MM.1S (cell line): ENCODE measurements around the gene HGD.

Experiments
- DNase-seq: peaks from one replicate; pipeline ENCODE4 v3.0.0-alpha.2; 2015
- H2AFZ ChIP-seq: fragments of 300-600 bp; sonication (generic); 2 replicates; pipeline ENCODE4 v1.6.0; 2016; ENCODE audit warnings: antibody characterized with exemption, low read length
- H3F3A ChIP-seq: fragments of 300-600 bp; sonication (generic); 2 replicates; pipeline ENCODE4 v1.6.1; 2016; ENCODE audit warnings: mild to moderate bottlenecking, antibody characterized with exemption, low read length, moderate library complexity, mixed read lengths; ENCODE audit not compliant: insufficient read depth
- H3K27ac ChIP-seq: fragments of 300-600 bp; sonication (generic); 2 replicates; pipeline ENCODE4 v1.5.1; 2016; ENCODE audit warnings: mild to moderate bottlenecking, low read length
- H3K27me3 ChIP-seq: fragments of 300-600 bp; sonication (generic); replicated peaks from 2 replicates; pipeline ENCODE4 v1.6.0; 2016; ENCODE audit warnings: low read length; ENCODE audit not compliant: insufficient read depth
- H3K36me3 ChIP-seq: fragments of 300-600 bp; sonication (generic); replicated peaks from 2 replicates; pipeline ENCODE4 v1.6.1; 2016; ENCODE audit warnings: mild to moderate bottlenecking, low read length, mixed read lengths; ENCODE audit not compliant: insufficient read depth
- H3K4me1 ChIP-seq: fragments of 300-600 bp; sonication (generic); 2 replicates; pipeline ENCODE4 v1.6.1; 2016; ENCODE audit warnings: low read length, mixed read lengths
- H3K4me2 ChIP-seq: fragments of 300-600 bp; sonication (generic); 2 replicates; pipeline ENCODE4 v1.6.0; 2016; ENCODE audit warnings: low read depth, low read length
- H3K4me3 ChIP-seq: fragments of 300-600 bp; sonication (generic); 2 replicates; pipeline ENCODE4 v1.5.1; 2016; ENCODE audit warnings: low read length, mixed read lengths
- H3K79me2 ChIP-seq: fragments of 300-600 bp; sonication (generic); 2 replicates; pipeline ENCODE4 v1.6.1; 2016; ENCODE audit warnings: mixed run types, low read length, mixed read lengths
- H3K9ac ChIP-seq: fragments of 300-600 bp; sonication (generic); 2 replicates; pipeline ENCODE4 v1.6.1; 2016; ENCODE audit warnings: low read length, mixed read lengths
- H3K9me2 ChIP-seq: fragments of 300-600 bp; sonication (generic); replicated peaks from 2 replicates; pipeline ENCODE4 v1.6.1; 2016; ENCODE audit warnings: mild to moderate bottlenecking, low read length, mixed read lengths; ENCODE audit not compliant: insufficient read depth
- H3K9me3 ChIP-seq: fragments of 300-600 bp; sonication (generic); replicated peaks from 2 replicates; pipeline ENCODE4 v1.6.1; 2016; ENCODE audit warnings: mild to moderate bottlenecking, low read length, mixed read lengths; ENCODE audit not compliant: insufficient read depth
- H4K20me1 ChIP-seq: fragments of 300-600 bp; sonication (generic); 2 replicates; pipeline ENCODE4 v1.6.1; 2016; ENCODE audit warnings: mild to moderate bottlenecking, low read length, moderate library complexity, mixed read lengths; ENCODE audit not compliant: insufficient read depth
- EZH2 ChIP-seq: fragments of 300-600 bp; sonication (generic); optimal IDR thresholded peaks from 2 replicates; pipeline ENCODE3; 2017; ENCODE audit warnings: low read depth, mild to moderate bottlenecking, antibody characterized with exemption, low read length, mixed read lengths
- EZH2phosphoT487 ChIP-seq: fragments of 300-600 bp; sonication (generic); IDR thresholded peaks from 2 replicates; pipeline ENCODE4 v1.6.1; 2018; ENCODE audit warnings: antibody characterized with exemption, low read length
- TF ChIP-seq, protein P1 (sequence below): fragments of 300-600 bp; sonication (generic); IDR thresholded peaks from 2 replicates; pipeline ENCODE4 v1.5.1; 2016; ENCODE audit warnings: antibody characterized with exemption, low read length, mixed read lengths

Gene HGD

DNA sequence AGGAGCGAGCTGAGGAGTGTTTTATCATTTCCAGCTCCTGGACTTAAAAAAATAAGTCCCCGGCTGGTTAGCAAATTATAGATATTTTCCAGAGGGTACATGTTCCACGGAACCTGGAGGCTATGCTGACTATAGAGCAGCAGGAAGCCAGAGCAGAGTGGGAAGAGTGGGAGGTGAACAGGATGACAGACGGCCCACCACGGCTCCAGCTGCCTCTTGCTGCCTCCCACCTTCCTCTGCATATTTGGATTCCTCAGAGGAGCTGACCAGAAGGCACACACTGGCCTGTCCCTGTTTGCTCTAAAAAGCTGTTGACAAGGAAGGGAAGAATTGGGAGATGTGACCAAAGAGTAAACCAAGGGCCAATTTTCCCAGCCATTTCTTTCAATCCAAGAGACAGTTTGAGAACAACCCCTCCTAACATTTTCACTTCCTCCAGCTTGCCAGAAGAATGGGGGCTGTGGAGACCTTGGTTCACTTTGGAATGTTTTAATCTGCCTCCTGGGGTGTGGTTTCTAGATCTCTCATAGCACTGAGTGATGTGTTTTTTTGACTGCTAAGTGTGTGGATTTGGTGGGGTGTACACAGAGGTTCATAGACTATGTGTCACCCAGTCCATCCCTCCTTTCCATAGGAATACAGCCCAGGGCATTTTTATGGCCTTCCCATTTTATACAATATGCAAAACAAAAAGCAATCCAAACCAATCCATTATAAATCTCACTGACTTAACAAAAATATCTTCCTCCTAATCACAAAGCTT, 36.8 kb downstream of the HGD start:
- no peak overlapping the region for H3K4me2 ChIP-seq
- no peaks in the 10 kb centered on the region for H4K20me1 ChIP-seq
- no peak overlapping the region for H2AFZ ChIP-seq
- no peaks in the 10 kb centered on the region for H3K79me2 ChIP-seq
- no peaks in the 10 kb centered on the region for H3K27me3 ChIP-seq
- TF ChIP-seq, protein P1, sequence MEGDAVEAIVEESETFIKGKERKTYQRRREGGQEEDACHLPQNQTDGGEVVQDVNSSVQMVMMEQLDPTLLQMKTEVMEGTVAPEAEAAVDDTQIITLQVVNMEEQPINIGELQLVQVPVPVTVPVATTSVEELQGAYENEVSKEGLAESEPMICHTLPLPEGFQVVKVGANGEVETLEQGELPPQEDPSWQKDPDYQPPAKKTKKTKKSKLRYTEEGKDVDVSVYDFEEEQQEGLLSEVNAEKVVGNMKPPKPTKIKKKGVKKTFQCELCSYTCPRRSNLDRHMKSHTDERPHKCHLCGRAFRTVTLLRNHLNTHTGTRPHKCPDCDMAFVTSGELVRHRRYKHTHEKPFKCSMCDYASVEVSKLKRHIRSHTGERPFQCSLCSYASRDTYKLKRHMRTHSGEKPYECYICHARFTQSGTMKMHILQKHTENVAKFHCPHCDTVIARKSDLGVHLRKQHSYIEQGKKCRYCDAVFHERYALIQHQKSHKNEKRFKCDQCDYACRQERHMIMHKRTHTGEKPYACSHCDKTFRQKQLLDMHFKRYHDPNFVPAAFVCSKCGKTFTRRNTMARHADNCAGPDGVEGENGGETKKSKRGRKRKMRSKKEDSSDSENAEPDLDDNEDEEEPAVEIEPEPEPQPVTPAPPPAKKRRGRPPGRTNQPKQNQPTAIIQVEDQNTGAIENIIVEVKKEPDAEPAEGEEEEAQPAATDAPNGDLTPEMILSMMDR, result no peak
- TF ChIP-seq EZH2 (no peak), EZH2phosphoT487 (no peak)
- no peaks in the 10 kb centered on the region for H3K36me3 ChIP-seq
- H3K9me2 ChIP-seq, result no peaks in the 10 kb centered on the region
- H3K27ac ChIP-seq, result no peak overlapping the region
- no peak for DNase-seq
- H3K9me3 ChIP-seq, result no peaks in the 10 kb centered on the region
- no peaks in the 10 kb centered on the region for H3F3A ChIP-seq
- no peak overlapping the region for H3K9ac ChIP-seq
- H3K4me3 ChIP-seq, result no peak overlapping the region
- H3K4me1 ChIP-seq, result no peaks in the 10 kb centered on the region

- no peak overlapping the region for H3K4me2 ChIP-seq
- no peaks in the 10 kb centered on the region for H3K4me1 ChIP-seq
- no peak for DNase-seq
Measured at GRCh38 chr3:120642368-120642948, 39.6 kb downstream of the HGD start.

DNA sequence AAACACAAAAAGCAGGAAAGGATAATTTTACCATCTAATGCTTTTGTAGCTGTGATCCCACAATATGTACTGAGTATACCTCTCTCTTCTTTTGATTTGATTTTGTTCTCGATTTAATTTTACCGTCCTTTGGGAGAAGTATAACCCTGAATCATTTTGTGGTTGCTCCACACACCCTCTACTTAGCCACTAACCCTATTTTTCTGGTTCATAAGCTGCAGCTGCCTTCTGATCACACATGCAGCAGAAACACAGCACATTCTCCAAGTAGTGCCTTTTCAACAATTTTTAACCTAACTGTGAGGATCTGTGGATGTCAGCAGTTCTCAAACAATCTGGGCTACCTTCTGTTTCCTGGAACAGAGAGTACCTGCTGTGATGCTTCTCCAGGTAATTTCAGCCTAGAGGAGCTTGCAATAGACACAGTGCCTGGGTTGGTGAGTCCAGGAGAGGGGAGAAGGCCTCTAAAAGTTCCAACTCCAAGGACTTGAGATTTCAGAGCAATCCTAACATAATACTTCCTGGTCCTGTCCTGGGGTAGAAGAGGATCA, 40.3 kb downstream of the HGD start:
- Histone ChIP-seq H3K27ac (no peak overlapping the region), H2AFZ (no peak overlapping the region), H4K20me1 (no peaks in the 10 kb centered on the region), H3F3A (no peaks in the 10 kb centered on the region), H3K9me2 (no peaks in the 10 kb centered on the region), H3K27me3 (no peaks in the 10 kb centered on the region), H3K4me1 (no peaks in the 10 kb centered on the region), H3K4me2 (no peak overlapping the region), H3K4me3 (no peak overlapping the region), H3K9ac (no peak overlapping the region), H3K79me2 (no peaks in the 10 kb centered on the region), H3K9me3 (no peaks in the 10 kb centered on the region), H3K36me3 (no peaks in the 10 kb centered on the region)
- no peak for DNase-seq
- TF ChIP-seq EZH2 (no peak), EZH2phosphoT487 (no peak)
- TF ChIP-seq, protein P1, result no peak

More at GRCh38 chr3:120642368-120642948, 39.6 kb downstream of the HGD start:
- H3K9me3 ChIP-seq, result no peaks in the 10 kb centered on the region
- H3K9ac ChIP-seq, result no peak overlapping the region
- no peaks in the 10 kb centered on the region for H3K27me3 ChIP-seq
- no peaks in the 10 kb centered on the region for H4K20me1 ChIP-seq
- no peaks in the 10 kb centered on the region for H3K36me3 ChIP-seq
- H3K27ac ChIP-seq, result no peak overlapping the region
- no peak overlapping the region for H3K4me3 ChIP-seq
- no peaks in the 10 kb centered on the region for H3F3A ChIP-seq
- H3K79me2 ChIP-seq, result no peaks in the 10 kb centered on the region
- H3K9me2 ChIP-seq, result no peaks in the 10 kb centered on the region
- H2AFZ ChIP-seq, result no peak overlapping the region
- TF ChIP-seq, protein P1, result no peak
- TF ChIP-seq EZH2phosphoT487, result no peak
- TF ChIP-seq EZH2, result no peak
